Thymus (tissue), 11 donors: ENCODE data around the gene ARHGAP32. TPM values are rescaled to one million over a fixed set of nuclear protein-coding genes. Genes with fewer than 3 reads are reported as not detected.

Source experiments
- DNase-seq, 9 donors: peaks; one replicate each; pipeline ENCODE4 v3.0.0-alpha.2; 2013; ENCODE audit warnings: low spot score in 9 of 9, low read depth in 6 of 9, missing footprints in 1 of 9
- H3K27ac ChIP-seq, 2 donors: one replicate each; pipeline ENCODE4 v1.5.1; 2013; ENCODE audit warnings: control low read depth in 1 of 2, low read depth in 1 of 2, low read length in 1 of 2, mild to moderate bottlenecking in 1 of 2, moderate library complexity in 1 of 2
- H3K27me3 ChIP-seq, 2 donors: one replicate each; pipeline ENCODE4 v1.5.1; 2013; ENCODE audit warnings: low read length in 1 of 2; ENCODE audit not compliant: control insufficient read depth in 2 of 2, insufficient read depth in 1 of 2
- H3K36me3 ChIP-seq, 2 donors: one replicate each; pipeline ENCODE4 v1.5.1; 2013; ENCODE audit warnings: low read length in 1 of 2, mild to moderate bottlenecking in 1 of 2, moderate library complexity in 1 of 2; ENCODE audit not compliant: control insufficient read depth in 2 of 2, insufficient read depth in 2 of 2
- H3K4me1 ChIP-seq, 2 donors: one replicate each; pipeline ENCODE4 v1.5.1; 2013; ENCODE audit warnings: low read length in 2 of 2; ENCODE audit not compliant: control insufficient read depth in 2 of 2, insufficient read depth in 2 of 2
- H3K4me3 ChIP-seq, 2 donors: one replicate each; pipeline ENCODE4 v1.5.1; 2013; ENCODE audit warnings: low read length in 2 of 2, control low read depth in 1 of 2, mild to moderate bottlenecking in 1 of 2
- H3K9me3 ChIP-seq, 2 donors: one replicate each; pipeline ENCODE4 v1.5.1; 2013; ENCODE audit warnings: low read length in 1 of 2, mild to moderate bottlenecking in 1 of 2; ENCODE audit not compliant: control insufficient read depth in 2 of 2, insufficient read depth in 1 of 2
- WGBS: extraction: QIAGEN DNeasy Blood & Tissue Kit; methylation state at CpG from one replicate; pipeline ENCODE4 v1.1.7; 2013; 5-methylcytosine and 5-hydroxymethylcytosine counted together
- polyA plus RNA-seq: library from polyadenylated mRNA; stranded (reverse); fragments of 200-250 nt; gene quantifications from one replicate; pipeline ENCODE4 v1.2.3, GENCODE V29; 2013
- total RNA-seq: library from RNA; stranded (reverse); fragments of 120-200 nt; gene quantifications from one replicate; pipeline ENCODE4 v1.2.4, GENCODE V29; 2013
- donor health status: healthy.

The ARHGAP32 gene
- total and polyA plus RNA-seq, 2 donors = 3.5 to 9.9 TPM

GRCh38 chr11:128940603-128941002 lies 251.5 kb downstream of the ARHGAP32 start:
- Histone ChIP-seq H3K9me3 (no peaks in the 10 kb centered on the region), H3K27ac (peak overlapping the region; percentile 72 to 74), H3K36me3 (no peaks in the 10 kb centered on the region), H3K4me3 (no peak overlapping the region), H3K27me3 (peaks cover 0 to 4% of the 10 kb centered on the region in 2 donors), H3K4me1 (peaks cover 0 to 15% of the 10 kb centered on the region in 2 donors)
- DNase-seq = no peak
- WGBS = 94% methylated on average over 15 of the region's 15 CpGs

- Histone ChIP-seq H3K27me3 (peaks cover 0 to 4% of the 10 kb centered on the region in 2 donors), H3K27ac (peak overlapping the region; percentile 72 to 74), H3K4me3 (no peak overlapping the region), H3K36me3 (no peaks in the 10 kb centered on the region), H3K4me1 (peaks cover 0 to 15% of the 10 kb centered on the region in 2 donors), H3K9me3 (no peaks in the 10 kb centered on the region)
- no peak for DNase-seq
- WGBS = 88% methylated on average over 5 of the region's 5 CpGs
Observed at GRCh38 chr11:128940156-128940555, 252.0 kb downstream of the ARHGAP32 start.

- H3K4me1 ChIP-seq = peaks cover 0 to 15% of the 10 kb centered on the region in 2 donors
- H3K36me3 ChIP-seq = no peaks in the 10 kb centered on the region
- H3K27ac ChIP-seq = peak overlapping the region in 1 of 2 donors; percentile 50
- 93% methylated on average over 11 of the region's 11 CpGs for WGBS
- DNase-seq = no peak
- peaks cover 0 to 4% of the 10 kb centered on the region in 2 donors for H3K27me3 ChIP-seq
- H3K4me3 ChIP-seq = no peak overlapping the region
- H3K9me3 ChIP-seq = no peaks in the 10 kb centered on the region
Observed at GRCh38 chr11:128939591-128939990, 252.5 kb downstream of the ARHGAP32 start.

GRCh38 chr11:128938156-128938885 lies 253.8 kb downstream of the ARHGAP32 start:
- Histone ChIP-seq H3K4me3 (no peak overlapping the region), H3K36me3 (no peaks in the 10 kb centered on the region), H3K27me3 (peaks cover 0 to 4% of the 10 kb centered on the region in 2 donors), H3K9me3 (no peaks in the 10 kb centered on the region), H3K27ac (no peak overlapping the region), H3K4me1 (peaks cover 0 to 15% of the 10 kb centered on the region in 2 donors)
- no peak for DNase-seq
- 97% methylated on average over 16 of the region's 16 CpGs for WGBS

GRCh38 chr11:128937480-128937879 lies 254.6 kb downstream of the ARHGAP32 start:
- WGBS = 94% methylated on average over 9 of the region's 9 CpGs
- Histone ChIP-seq H3K27me3 (peaks cover 0 to 4% of the 10 kb centered on the region in 2 donors), H3K36me3 (no peaks in the 10 kb centered on the region), H3K4me3 (no peak overlapping the region), H3K27ac (no peak overlapping the region), H3K4me1 (peaks cover 0 to 14% of the 10 kb centered on the region in 2 donors), H3K9me3 (no peaks in the 10 kb centered on the region)
- DNase-seq = no peak

GRCh38 chr11:128936606-128937251 lies 255.4 kb downstream of the ARHGAP32 start:
- Histone ChIP-seq H3K27me3 (peaks cover 0 to 2% of the 10 kb centered on the region in 2 donors), H3K9me3 (no peaks in the 10 kb centered on the region), H3K27ac (no peak overlapping the region), H3K36me3 (no peaks in the 10 kb centered on the region), H3K4me1 (peaks cover 0 to 9% of the 10 kb centered on the region in 2 donors), H3K4me3 (no peak overlapping the region)
- 90% methylated on average over 16 of the region's 16 CpGs for WGBS
- no peak for DNase-seq

- DNase-seq = no peak
- Histone ChIP-seq H3K9me3 (no peaks in the 10 kb centered on the region), H3K36me3 (no peaks in the 10 kb centered on the region), H3K4me3 (no peak overlapping the region), H3K27me3 (peaks cover 0 to under 1% of the 10 kb centered on the region in 2 donors), H3K4me1 (peaks cover 0 to 9% of the 10 kb centered on the region in 2 donors), H3K27ac (no peak overlapping the region)
- WGBS = 98% methylated on average over 10 of the region's 10 CpGs
Observed at GRCh38 chr11:128934926-128935325, 257.2 kb downstream of the ARHGAP32 start.

- WGBS = 97% methylated on average over 7 of the region's 7 CpGs
- peaks cover 0 to 5% of the 10 kb centered on the region in 2 donors for H3K27me3 ChIP-seq
- H3K4me1 ChIP-seq = peaks cover 0 to 10% of the 10 kb centered on the region in 2 donors
Observed at GRCh38 chr11:128934351-128934750, 257.8 kb downstream of the ARHGAP32 start.

GRCh38 chr11:128933481-128934178 lies 258.5 kb downstream of the ARHGAP32 start:
- peaks cover 0 to 10% of the 10 kb centered on the region in 2 donors for H3K4me1 ChIP-seq
- 94% methylated on average over 7 of the region's 7 CpGs for WGBS

More at GRCh38 chr11:128934351-128934750, 257.8 kb downstream of the ARHGAP32 start:
- no peaks in the 10 kb centered on the region for H3K36me3 ChIP-seq
- no peak overlapping the region for H3K27ac ChIP-seq
- no peaks in the 10 kb centered on the region for H3K9me3 ChIP-seq
- no peak for DNase-seq
- H3K4me3 ChIP-seq = no peak overlapping the region

More at GRCh38 chr11:128933481-128934178, 258.5 kb downstream of the ARHGAP32 start:
- no peak for DNase-seq
- Histone ChIP-seq H3K36me3 (no peaks in the 10 kb centered on the region), H3K9me3 (no peaks in the 10 kb centered on the region), H3K27me3 (peaks cover 0 to 5% of the 10 kb centered on the region in 2 donors), H3K4me3 (no peak overlapping the region), H3K27ac (no peak overlapping the region)
